ENCODE measurements around the gene NME3.
"Not testable (repeated sequence)": the region's sequence is repeated elsewhere in the genome, so short reads cannot be mapped to it uniquely, and the experiment has no call there.

The NME3 gene

GRCh38 chr16:1745900-1746692, 25.2 kb downstream of the NME3 start:
- no peak for DNase-seq

- DNase-seq: no peak
These were observed 26.0 kb downstream of the NME3 start for GRCh38 chr16:1745181-1745899.

- no peak for DNase-seq
These were observed 27.0 kb downstream of the NME3 start for GRCh38 chr16:1744338-1744840.

- DNase-seq: no peak
These were observed 27.7 kb downstream of the NME3 start for GRCh38 chr16:1743376-1744337.

GRCh38 chr16:1741553-1742165, 29.7 kb downstream of the NME3 start:
- no peak for DNase-seq

- no peak for DNase-seq
These were observed 30.4 kb downstream of the NME3 start for GRCh38 chr16:1740781-1741490.

- no peak for DNase-seq
These were observed 31.1 kb downstream of the NME3 start for GRCh38 chr16:1740234-1740633.

GRCh38 chr16:1734816-1735215, 36.5 kb downstream of the NME3 start:
- no peak for DNase-seq

- no peak for DNase-seq
These were observed 37.2 kb downstream of the NME3 start for GRCh38 chr16:1734123-1734522.

GRCh38 chr16:1732551-1732987, 38.8 kb downstream of the NME3 start:
- DNase-seq: not testable (repeated sequence)

- no peak for DNase-seq
These were observed 39.3 kb downstream of the NME3 start for GRCh38 chr16:1732071-1732470.

- DNase-seq: no peak
These were observed 39.7 kb downstream of the NME3 start for GRCh38 chr16:1731603-1732002.

- DNase-seq: no peak
These were observed 40.3 kb downstream of the NME3 start for GRCh38 chr16:1731073-1731472.

GRCh38 chr16:1729445-1729844, 41.9 kb downstream of the NME3 start:
- DNase-seq: no peak

GRCh38 chr16:1729026-1729425, 42.3 kb downstream of the NME3 start:
- DNase-seq: no peak

GRCh38 chr16:1727651-1728624, 43.4 kb downstream of the NME3 start:
- DNase-seq: no peak

GRCh38 chr16:1726661-1727502, 44.5 kb downstream of the NME3 start:
- DNase-seq: no peak

- DNase-seq: no peak
These were observed 46.9 kb downstream of the NME3 start for GRCh38 chr16:1724491-1724890.

- peak; percentile 62 for DNase-seq
These were observed 47.7 kb downstream of the NME3 start for GRCh38 chr16:1723450-1724147.
